KOPT-K1 (cell line): Measurements from ENCODE around the gene GEMIN2.
"Not testable (repeated sequence)": the region's sequence is repeated elsewhere in the genome, so short reads cannot be mapped to it uniquely, and the experiment has no call there.

ENCODE experiments used
- H3K27ac ChIP-seq: fragments of 200-600 bp; sonication (generic); 2 replicates; pipeline ENCODE4 v1.5.1; 2016; ENCODE audit warnings: antibody characterized with exemption, mild to moderate bottlenecking, low read depth, low read length; ENCODE audit not compliant: poor library complexity, severe bottlenecking
- H3K36me3 ChIP-seq: fragments of 200-600 bp; sonication (generic); 2 replicates; pipeline ENCODE4 v1.5.1; 2017; ENCODE audit warnings: antibody characterized with exemption, mild to moderate bottlenecking, low read length, moderate library complexity; ENCODE audit not compliant: insufficient read depth
- H3K9me3 ChIP-seq: fragments of 200-600 bp; sonication (generic); 2 replicates; pipeline ENCODE4 v1.5.1; 2017; ENCODE audit warnings: antibody characterized with exemption, low read length, mild to moderate bottlenecking; ENCODE audit not compliant: insufficient read depth, poor library complexity, severe bottlenecking

GEMIN2 gene

DNA sequence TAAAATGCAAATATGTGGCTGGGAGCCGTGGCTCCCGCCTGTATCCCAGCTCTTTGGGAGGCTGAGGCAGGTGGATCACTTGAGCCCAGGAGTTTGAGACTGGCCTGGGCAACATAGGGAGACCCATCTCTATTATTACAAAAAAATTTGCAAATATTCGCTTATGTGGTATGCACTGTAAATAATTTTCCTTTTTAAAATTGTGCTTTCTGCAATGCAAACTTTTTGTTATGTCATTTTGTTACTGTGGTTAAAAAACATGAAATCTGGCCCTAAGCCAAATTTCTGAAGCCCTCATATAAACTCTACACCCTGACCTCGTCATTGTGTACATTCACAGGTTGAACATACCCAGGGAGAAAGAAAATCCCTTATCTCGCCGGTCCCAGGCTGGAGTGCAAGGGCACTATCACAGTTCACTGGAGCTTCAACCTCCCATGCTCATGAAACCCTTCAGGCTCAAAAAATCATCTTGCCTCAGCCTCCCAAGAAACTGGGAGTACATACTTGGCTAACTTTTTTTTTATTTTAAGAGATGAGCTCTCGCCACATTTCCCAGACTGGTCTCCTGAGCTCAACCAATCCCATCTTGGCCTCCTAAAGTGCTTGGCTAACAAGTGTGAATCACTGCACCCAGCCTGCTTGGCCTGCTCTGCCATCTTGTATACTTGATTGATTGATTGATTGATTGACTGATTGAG, 31.3 kb downstream of the GEMIN2 start:
- Histone ChIP-seq H3K36me3 (peaks cover 59% of the 10 kb centered on the region), H3K9me3 (peaks cover 16% of the 10 kb centered on the region), H3K27ac (no peak overlapping the region)

DNA sequence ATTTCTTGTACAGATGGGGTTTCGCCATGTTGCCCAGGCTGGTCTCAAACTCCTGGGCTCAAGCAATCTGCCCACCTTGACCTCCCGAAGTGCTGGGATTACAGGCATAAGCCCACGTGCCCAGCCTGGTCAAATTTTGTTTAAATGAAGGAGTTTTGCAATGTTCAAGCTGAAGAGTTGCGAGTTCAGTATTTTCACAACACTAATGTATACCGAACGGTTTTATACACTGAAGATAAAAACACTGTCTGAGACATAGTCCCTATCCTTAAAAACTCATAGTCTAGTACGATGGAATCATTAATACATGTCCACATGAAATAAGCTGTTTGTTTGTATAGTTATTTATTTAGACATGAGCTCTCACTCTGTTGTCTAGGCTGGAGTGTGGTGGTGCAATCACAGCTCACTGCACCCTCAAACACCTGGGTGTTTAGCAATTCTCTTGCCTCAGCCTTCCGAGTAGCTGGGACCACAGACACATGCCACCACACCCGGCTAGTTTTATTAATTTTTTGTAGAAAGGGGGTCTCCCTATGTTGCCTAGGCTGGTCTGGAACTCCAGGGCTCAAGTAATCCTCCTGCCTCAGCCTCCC, 40.6 kb downstream of the GEMIN2 start:
- H3K36me3 ChIP-seq, result peaks cover 84% of the 10 kb centered on the region
- no peaks in the 10 kb centered on the region for H3K9me3 ChIP-seq
- H3K27ac ChIP-seq, result no peak overlapping the region

DNA sequence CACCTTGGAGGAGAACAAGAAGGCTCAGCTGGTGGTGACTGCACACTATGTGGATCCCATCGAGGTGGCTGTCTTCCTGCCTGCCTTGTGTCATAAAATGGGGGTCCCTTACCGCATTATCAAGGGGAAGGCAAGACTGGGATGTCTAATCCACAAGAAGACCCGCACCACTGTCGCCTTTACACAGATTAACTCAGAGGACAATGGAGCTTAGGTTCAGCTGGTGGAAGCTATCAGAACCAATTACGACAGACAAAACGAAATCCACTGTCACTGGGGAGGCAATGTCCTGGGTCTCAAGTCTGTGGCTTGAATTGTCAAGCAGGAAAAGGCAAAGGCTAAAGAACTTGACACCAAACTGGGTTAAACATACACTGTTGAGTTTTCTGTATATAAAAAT, 43.4 kb downstream of the GEMIN2 start:
- no peak overlapping the region for H3K27ac ChIP-seq
- H3K36me3 ChIP-seq, result peaks cover 84% of the 10 kb centered on the region
- H3K9me3 ChIP-seq, result no peaks in the 10 kb centered on the region

DNA sequence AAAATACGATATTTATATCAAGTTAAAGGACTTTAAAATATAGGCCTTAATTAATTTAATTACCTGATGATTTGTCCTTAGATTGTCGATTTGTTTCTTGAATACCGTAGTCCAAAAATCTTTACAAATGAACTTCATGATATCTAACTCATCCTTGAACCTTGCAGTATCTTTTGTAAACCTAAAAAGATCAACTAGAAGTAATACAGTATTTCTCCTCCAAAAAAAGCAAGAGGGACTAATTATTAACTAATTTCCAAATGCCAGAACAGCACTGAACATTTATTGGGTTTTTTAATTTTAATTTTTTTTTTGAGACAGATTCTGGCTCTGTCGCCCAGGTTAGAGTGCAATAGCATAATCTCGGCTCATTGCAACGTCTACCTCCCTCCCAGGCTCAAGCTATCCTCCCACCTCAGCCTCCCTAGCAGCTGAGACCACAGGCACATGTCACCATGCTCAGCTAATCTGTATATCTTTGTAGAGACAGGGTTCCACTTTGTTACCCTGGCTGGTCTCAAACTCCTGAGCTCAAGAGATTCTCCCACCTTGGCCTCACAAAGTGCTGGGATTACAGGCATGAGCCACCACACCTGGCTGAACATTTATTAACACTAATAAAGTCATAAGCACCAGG, 44.2 kb downstream of the GEMIN2 start:
- H3K36me3 ChIP-seq, result peaks cover 84% of the 10 kb centered on the region
- H3K27ac ChIP-seq, result no peak overlapping the region
- H3K9me3 ChIP-seq, result no peaks in the 10 kb centered on the region

DNA sequence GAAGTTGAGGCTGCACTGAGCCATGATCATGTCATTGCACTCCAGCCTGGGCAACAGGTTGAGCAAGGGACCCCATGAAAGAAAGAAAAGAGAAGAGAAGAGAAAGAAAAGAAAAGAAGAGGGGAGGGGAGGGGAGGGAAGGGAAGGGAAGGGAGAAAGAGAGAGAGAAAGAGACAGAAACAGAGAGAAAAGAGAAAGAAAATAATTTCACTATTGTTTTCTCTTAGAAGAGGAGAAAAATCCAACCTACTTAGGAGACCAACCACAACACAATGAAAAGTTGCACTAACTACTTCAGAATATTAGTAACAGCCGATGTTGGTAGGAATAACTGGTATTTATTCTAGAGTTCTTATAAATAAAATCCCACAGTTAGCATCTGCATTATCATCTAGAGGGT, 46.4 kb downstream of the GEMIN2 start:
- Histone ChIP-seq H3K9me3 (no peaks in the 10 kb centered on the region), H3K27ac (no peak overlapping the region), H3K36me3 (peaks cover 87% of the 10 kb centered on the region)

DNA sequence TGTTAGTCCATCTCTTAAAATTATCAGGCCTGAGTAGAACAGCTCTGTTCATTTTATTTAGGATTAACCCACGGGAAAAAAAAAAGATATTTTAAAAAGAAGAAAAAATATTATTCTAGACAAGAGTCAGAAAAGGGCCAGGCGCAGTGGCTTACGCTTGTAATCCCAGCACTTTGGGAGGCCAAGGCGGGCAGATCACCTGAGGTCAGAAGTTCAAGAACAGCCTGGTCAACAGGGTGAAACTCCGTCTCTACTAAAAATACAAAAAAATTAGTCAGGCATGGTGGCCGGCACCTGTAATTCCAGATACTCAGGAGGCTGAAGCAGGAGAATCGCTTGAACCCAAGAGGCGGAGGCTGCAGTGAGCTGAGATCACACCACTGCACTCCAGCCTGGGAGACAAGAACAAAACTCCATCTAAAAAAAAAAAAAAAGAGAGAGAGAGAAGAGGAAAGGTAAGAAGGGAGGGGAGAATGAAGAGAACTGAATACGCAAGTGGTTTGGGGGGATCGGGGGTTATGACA, 53.7 kb downstream of the GEMIN2 start:
- H3K9me3 ChIP-seq, H3K27ac ChIP-seq: not testable (repeated sequence)
- peaks cover 34% of the 10 kb centered on the region for H3K36me3 ChIP-seq

DNA sequence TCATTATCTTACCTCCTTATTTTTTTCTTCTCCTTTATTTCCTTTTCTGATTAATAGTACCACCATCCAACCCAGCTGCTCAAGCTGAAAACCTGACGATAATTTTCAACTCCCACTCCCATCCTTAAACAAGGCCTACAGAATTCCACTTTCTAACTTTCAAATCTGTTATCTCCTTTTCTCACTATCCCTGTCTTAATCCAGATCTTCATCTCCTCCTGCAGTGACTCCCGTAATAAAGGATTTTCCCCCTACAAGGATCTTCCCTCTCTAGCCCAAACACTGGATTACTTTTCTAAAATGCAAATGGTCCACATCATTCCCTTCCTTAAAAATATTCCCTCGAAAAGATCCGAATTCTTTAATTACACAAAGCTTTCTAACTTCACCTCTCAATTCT, 54.5 kb downstream of the GEMIN2 start:
- Histone ChIP-seq H3K36me3 (peaks cover 27% of the 10 kb centered on the region), H3K9me3 (no peaks in the 10 kb centered on the region), H3K27ac (no peak overlapping the region)

DNA sequence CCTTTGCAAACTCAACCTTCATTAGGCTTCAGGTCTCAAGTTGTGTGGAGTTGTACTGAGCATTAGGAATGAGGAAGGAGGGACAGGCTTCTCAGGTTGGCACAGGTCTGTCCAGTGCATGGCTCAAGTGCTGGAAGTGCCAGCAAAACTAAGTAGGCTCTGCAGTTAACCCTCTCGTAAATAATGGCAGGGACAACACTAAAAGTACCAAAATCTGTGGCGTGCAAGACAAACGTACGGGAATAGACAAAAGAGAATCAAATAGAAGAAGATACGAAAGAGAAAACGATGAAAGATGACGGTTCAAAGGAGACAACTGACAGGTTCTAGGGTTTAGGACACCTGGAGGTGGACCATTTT, 55.4 kb downstream of the GEMIN2 start:
- H3K36me3 ChIP-seq, result peaks cover 17% of the 10 kb centered on the region
- no peaks in the 10 kb centered on the region for H3K9me3 ChIP-seq
- H3K27ac ChIP-seq, result peak overlapping the region; percentile 87

DNA sequence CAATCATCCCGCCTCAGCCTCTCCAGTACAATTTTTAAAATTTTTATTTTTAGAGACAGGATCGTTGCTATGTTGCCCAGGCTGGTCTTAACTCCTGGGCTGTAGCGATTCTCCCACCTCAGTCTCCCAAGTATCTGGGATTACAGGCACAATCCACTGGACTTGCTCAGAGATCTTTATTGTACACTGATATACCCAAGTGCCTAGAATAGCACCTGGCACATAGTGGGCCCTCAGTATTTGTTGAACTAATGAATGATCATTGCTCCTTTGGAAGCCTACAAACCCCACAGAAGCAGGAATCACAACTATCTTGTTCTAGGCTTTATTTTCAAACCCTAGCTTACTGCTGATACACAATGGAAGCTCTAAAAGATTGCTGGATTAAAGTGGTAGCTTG, 59.1 kb downstream of the GEMIN2 start:
- Histone ChIP-seq H3K9me3 (no peaks in the 10 kb centered on the region), H3K27ac (no peak overlapping the region), H3K36me3 (peaks cover 23% of the 10 kb centered on the region)

DNA sequence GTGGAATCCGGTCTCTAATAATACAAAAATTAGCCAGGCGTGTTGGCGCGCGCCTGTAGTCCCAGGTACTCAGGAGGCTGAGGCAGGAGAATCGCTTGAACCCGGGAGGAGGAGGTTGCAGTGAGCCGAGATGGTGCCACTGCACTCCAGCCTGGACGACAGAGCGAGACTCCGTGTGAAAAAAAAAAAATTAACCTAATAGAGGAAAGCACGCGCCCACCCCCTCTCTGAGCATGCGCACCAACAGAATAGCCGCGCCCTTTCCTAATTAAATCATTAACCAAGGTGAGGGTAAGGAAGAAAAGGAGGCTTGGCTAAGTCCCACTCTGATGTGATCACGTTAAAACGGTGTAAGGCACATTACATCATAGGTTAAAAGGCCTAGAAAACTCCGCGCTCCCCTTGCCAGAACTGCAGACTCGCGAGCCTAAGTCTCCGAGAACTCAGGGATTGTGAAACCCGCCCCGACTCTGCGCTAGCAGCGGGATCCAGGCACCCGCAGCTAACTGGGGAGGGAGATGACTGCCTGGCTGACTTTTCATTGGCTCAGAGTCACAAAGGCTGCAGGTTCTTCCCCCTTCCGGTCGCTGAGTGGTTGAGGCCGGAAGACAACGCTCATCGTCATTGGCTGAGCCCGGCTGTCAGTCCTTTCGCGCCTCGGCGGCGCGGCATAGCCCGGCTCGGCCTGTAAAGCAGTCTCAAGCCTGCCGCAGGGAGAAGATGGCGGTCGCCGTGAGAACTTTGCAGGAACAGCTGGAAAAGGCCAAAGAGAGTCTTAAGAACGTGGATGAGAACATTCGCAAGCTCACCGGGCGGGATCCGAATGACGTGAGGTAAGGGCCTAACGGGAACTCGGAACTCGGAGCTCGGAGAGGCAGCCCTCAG, 60.7 kb downstream of the GEMIN2 start, which contains the start of gene PNN:
Gene PNN, plus strand, starts transcription at position 695 of the 885 bp plus-strand sequence. Its CDS starts 26 bp downstream, at position 721.
- Histone ChIP-seq H3K27ac (peak within 1 kb of the TSS; percentile 85), H3K9me3 (no peaks in the 10 kb centered on the region), H3K36me3 (peaks cover 39% of the 10 kb centered on the region)

DNA sequence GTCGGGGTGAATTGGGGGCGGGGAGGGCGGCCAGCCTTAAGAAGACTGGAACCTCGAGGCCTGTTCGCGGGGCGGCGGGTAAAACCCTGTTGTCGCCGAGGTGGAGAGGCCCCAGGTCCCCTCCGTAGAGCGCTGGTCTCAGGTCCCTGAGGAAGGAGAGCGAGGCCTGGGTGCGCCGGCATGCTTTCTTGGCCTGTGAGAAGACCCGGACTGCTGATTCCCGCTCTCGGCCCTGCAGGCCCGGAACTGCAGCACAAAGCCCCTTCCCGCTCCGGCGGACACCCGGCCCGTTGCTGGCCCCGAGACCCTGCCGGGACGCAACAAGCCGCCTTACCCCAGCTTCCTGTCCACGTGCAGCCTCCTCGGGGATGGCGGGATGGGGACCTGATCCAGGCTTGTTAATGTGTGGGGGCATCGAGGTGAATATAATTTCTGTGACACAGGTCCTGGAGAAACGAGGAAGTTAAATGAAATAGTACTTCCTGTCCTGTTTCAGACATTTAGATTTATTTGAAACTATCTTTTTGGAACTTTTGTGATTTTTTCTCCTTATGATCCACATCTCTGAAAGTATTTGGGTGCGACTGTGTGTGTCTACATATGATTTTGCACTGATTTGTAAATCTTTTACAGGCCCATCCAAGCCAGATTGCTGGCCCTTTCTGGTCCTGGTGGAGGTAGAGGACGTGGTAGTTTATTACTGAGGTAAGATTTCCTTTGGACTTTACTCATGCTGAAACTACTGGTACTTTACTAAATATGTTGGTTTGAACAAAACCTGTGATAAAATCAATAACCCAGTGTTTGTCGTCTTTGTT, 61.5 kb downstream of the GEMIN2 start:
- Histone ChIP-seq H3K9me3 (no peaks in the 10 kb centered on the region), H3K27ac (peak overlapping the region; percentile 85), H3K36me3 (peaks cover 47% of the 10 kb centered on the region)

DNA sequence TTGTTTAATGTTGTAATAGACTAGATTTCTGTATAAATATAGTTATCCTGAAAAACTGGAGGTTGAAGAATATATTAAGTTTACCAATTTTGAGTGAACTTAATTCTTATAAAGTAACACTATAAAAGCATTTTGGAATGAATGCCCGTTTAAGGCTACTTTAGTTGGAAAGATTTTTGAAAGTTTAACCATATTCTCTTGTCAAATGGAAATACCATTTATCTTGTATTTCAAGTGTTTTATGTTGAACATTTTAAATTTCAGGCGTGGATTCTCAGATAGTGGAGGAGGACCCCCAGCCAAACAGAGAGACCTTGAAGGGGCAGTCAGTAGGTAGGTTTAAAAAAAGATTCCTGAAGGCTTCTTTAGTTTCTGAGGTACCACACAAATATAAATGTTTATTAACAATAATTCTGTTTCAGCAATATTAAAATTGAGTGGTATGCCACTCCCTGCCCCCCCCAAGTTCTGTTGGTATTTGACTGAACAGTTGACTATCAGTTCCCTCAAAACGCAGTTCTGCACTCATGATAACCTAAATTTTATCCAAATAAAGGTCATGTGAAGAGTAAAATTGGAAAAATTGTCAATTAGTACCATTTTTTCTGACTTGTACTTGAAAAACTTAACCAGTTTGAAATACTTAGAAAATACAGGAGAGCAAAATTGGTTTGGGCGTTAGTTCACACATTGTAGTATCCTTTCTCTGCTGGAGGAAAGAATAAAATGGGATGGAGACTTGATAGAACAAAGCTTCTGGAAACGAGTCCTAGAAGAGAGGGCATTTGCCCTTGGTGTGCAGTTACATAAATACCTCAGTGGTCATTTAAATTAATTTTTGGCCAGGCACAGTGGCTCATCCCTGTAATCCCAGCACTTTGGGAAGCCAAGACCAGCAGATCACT, 62.4 kb downstream of the GEMIN2 start:
- Histone ChIP-seq H3K36me3 (peaks cover 56% of the 10 kb centered on the region), H3K9me3 (no peaks in the 10 kb centered on the region), H3K27ac (peak overlapping the region; percentile 85)

DNA sequence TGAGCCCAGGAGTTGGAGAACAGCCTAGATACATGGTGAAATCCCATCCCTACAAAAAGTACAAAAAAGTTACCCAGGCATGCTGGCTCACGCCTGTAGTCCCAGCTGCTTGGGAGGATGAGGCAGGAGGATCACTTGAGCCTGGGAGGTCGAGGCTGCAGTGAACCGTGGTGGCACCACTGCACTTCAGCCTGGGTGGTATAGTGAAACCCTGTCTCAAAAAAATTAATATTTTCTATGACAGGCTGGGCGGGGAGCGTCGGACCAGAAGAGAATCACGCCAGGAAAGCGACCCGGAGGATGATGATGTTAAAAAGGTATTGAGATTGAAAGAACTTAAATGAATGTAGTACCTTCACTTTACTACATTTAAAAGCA, 63.0 kb downstream of the GEMIN2 start:
- H3K9me3 ChIP-seq, result no peaks in the 10 kb centered on the region
- H3K36me3 ChIP-seq, result peaks cover 62% of the 10 kb centered on the region
- no peak overlapping the region for H3K27ac ChIP-seq
